BLaER1 treated with 17β-estradiol and CSF1 and Interleukin-3, amounts not matched to agents 10 nM and 100 nM (cell line): ENCODE data around the gene MAD1L1.
"Not testable (repeated sequence)": the region's sequence is repeated elsewhere in the genome, so short reads cannot be mapped to it uniquely, and the experiment has no call there.

Experiments
- H3K27ac ChIP-seq, 11 experiments: shearing (Covaris generic); formaldehyde crosslinking; 2 replicates each; pipeline ENCODE4 v1.8.1; 2022
- H3K27me3 ChIP-seq, 11 experiments: shearing (Covaris generic); formaldehyde crosslinking; 2 replicates each; pipeline ENCODE4 v1.8.1; 2022
- H3K36me3 ChIP-seq, 11 experiments: shearing (Covaris generic); formaldehyde crosslinking; 2 replicates each; pipeline ENCODE4 v1.8.1; 2022
- H3K4me1 ChIP-seq, 10 experiments: shearing (Covaris generic); formaldehyde crosslinking; 2 replicates each; pipeline ENCODE4 v1.8.1; 2022
- H3K4me2 ChIP-seq, 11 experiments: shearing (Covaris generic); formaldehyde crosslinking; 2 replicates each; pipeline ENCODE4 v1.8.1; 2022
- H3K4me3 ChIP-seq, 10 experiments: shearing (Covaris generic); formaldehyde crosslinking; 2 replicates each; pipeline ENCODE4 v1.8.1; 2022
- H3K9ac ChIP-seq, 11 experiments: shearing (Covaris generic); formaldehyde crosslinking; 2 replicates each; pipeline ENCODE4 v1.8.1; 2022
- H3K9me3 ChIP-seq, 11 experiments: shearing (Covaris generic); formaldehyde crosslinking; replicated peaks in 1 of 11; 2 replicates each; pipeline ENCODE4 v1.8.1; 2022
- H4K20me1 ChIP-seq, 11 experiments: shearing (Covaris generic); formaldehyde crosslinking; 2 replicates each; pipeline ENCODE4 v1.8.1; 2022
- Cebpa-rat ChIP-seq, 11 experiments: shearing (Covaris generic); IDR thresholded peaks; 2 replicates each; pipeline ENCODE4 v1.8.1; 2022

Gene MAD1L1

DNA sequence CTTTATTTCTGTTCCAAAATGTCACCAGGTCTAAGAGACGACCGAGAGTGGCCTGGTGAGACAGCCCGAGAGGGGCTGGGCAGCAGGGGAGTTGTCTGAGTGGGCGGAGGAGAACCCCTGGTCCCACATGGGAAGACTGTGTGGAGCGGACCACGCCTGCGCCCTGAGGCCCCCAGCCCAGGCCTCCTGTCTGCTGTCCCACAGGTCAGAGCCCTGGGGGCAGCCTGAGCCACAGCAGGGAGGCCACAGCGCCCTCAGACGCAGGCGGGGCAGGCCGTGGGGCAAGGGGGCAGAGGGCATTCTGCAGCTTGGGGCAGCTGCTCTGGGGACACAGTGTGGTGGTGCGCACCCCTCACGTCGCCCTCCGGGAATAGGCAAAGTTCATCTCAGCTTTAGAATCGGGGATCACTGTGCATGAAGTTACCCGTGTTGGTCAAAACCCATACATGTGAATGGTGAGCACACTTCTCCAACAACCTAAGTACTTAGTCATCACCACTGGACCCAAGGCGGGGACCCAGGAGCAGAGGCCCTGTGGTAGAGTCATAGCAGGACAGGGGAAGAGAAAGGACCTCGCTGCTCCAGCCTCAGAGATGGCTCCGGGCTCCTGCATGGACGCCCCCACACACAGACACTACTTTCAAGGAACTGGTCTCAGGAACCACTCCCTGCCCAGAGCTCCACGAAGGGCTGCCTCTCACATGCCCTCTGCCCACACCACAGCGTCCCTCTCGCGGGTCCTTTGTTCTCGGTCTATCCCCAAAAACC lies 348.0 kb downstream of the MAD1L1 start:
- Histone ChIP-seq H3K36me3 (peaks cover 41 to 94% (median 74%) of the 10 kb centered on the region in 11 experiments), H3K4me1 (peaks cover 0 to 15% (median 0%) of the 10 kb centered on the region in 10 experiments; a peak in 5 of 20 replicates), H3K9ac (no peak overlapping the region), H3K27me3 (no peaks in the 10 kb centered on the region), H3K4me2 (no peak overlapping the region), H3K9me3 (peaks cover 5 to 32% (median 24%) of the 10 kb centered on the region in 11 experiments; a peak in 19 of 22 replicates), H4K20me1 (peaks cover 69 to 99% (median 93%) of the 10 kb centered on the region in 11 experiments), H3K4me3 (no peak overlapping the region), H3K27ac (no peak overlapping the region)
- TF ChIP-seq Cebpa-rat (IDR thresholded peaks at IDR 0.05): no peak

DNA sequence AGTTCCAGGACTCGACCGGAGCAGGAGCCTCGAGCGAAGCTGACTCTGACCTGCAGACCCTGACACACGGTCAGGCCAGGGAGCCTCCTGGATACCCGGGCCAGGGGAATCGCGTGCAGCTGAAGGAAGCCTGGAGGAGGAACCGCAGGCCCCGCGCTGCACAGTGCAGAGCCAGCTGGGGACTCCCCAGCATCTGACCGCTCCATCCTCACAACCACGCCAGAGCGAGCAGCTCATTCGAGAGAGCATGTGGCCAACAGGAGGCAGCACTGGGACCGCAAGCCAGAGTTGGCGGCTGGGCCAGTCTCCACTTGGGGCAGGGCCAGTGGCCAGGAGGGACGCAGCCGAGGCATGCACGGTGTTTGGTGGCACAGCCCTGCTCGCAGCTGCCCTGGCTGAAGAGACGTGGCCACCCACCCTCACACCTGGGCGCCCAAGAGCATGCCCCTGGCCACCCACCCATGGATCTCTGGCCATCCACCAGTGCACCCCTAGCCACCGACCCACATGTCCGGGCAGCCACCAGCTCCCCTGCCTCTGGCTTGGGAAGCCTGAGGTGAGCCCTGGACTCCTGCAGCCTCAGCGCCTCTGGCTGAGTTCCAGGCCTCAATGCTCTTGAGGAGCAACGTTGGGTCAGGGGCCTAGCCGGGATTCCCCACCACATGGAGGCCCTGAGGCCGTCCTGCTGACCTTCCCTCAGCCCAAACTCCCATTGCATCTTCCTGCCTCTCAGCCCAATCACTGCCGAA lies 348.7 kb downstream of the MAD1L1 start:
- H3K4me3 ChIP-seq: no peak overlapping the region
- H3K4me2 ChIP-seq: no peak overlapping the region
- H3K27ac ChIP-seq: no peak overlapping the region
- TF ChIP-seq Cebpa-rat (IDR thresholded peaks at IDR 0.05): no peak
- no peaks in the 10 kb centered on the region for H3K27me3 ChIP-seq
- peaks cover 49 to 94% (median 74%) of the 10 kb centered on the region in 11 experiments for H3K36me3 ChIP-seq
- peaks cover 0 to 15% (median 0%) of the 10 kb centered on the region in 10 experiments; a peak in 5 of 20 replicates for H3K4me1 ChIP-seq
- H3K9ac ChIP-seq: no peak overlapping the region
- H4K20me1 ChIP-seq: peaks cover 62 to 92% (median 85%) of the 10 kb centered on the region in 11 experiments
- H3K9me3 ChIP-seq: peaks cover 11 to 38% (median 31%) of the 10 kb centered on the region in 11 experiments

DNA sequence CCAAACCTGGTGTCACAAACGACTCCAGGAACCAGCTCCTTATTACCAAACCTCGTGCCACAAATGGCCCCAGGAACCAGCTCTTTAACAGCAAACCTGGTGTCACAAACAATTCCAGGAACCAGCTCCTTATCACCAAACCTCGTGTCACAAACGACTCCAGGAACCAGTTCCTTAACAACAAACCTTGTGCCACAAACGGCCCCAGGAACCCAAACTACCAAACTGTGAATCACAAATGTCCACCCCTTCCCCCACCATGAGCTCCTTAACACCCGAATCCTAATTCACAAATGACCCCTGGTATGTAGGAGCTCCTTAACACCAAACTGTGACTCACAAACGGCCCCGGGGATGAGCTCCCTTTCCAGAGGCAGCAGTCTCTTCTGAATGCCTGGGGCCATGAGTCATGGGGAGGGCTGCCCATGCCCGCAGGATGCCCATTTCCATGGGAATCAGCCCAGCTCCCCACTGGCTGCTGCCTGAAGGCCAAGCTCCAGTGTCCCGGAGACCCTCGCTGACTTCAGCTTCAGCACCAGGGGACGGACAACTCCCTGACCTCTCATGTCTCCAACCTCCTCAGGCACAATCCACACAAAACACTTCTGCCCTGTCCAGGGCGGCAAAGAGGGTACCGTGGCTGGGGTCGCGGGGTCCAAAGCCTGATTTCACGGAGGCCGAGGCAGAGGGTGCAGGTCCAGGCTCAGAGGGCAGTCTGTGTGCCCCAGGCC lies 349.5 kb downstream of the MAD1L1 start:
- peaks cover 62 to 84% (median 78%) of the 10 kb centered on the region in 11 experiments for H4K20me1 ChIP-seq
- peaks cover 0 to 15% (median 0%) of the 10 kb centered on the region in 10 experiments; a peak in 5 of 20 replicates for H3K4me1 ChIP-seq
- no peaks in the 10 kb centered on the region for H3K27me3 ChIP-seq
- H3K9me3 ChIP-seq: peaks cover 18 to 38% (median 32%) of the 10 kb centered on the region in 11 experiments
- no peak overlapping the region for H3K4me3 ChIP-seq
- H3K4me2 ChIP-seq: no peak overlapping the region
- no peak overlapping the region for H3K9ac ChIP-seq
- H3K36me3 ChIP-seq: peaks cover 45 to 93% (median 74%) of the 10 kb centered on the region in 11 experiments
- H3K27ac ChIP-seq: no peak overlapping the region
- TF ChIP-seq Cebpa-rat (IDR thresholded peaks at IDR 0.05): no peak

DNA sequence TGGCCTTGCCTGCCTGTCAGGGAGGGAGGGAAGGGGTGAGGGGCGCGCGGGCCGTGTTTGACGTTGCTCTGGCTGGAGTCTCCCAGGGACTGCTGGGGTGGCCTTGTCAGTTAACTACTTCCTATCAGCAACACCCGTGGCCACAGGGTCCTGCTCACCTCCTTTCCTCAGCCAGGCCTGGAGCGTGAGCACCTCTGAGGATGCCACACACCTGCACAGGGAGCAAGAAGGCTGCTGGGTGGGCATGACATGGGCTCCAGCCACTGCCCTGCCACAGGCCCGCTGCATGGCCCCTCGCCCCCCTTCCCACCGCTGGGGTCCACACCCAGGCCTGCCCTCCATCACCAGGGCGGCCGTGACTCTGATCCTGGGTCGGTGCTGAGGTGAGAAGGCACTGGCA lies 350.3 kb downstream of the MAD1L1 start:
- no peaks in the 10 kb centered on the region for H3K27me3 ChIP-seq
- TF ChIP-seq Cebpa-rat (IDR thresholded peaks at IDR 0.05): no peak
- H3K36me3 ChIP-seq: peaks cover 37 to 91% (median 67%) of the 10 kb centered on the region in 11 experiments
- H3K4me3 ChIP-seq: no peak overlapping the region
- peaks cover 22 to 36% (median 31%) of the 10 kb centered on the region in 11 experiments for H3K9me3 ChIP-seq
- peaks cover 58 to 77% (median 70%) of the 10 kb centered on the region in 11 experiments for H4K20me1 ChIP-seq
- no peak overlapping the region for H3K4me2 ChIP-seq
- H3K4me1 ChIP-seq: peaks cover 0 to 15% (median 0%) of the 10 kb centered on the region in 10 experiments; a peak in 5 of 20 replicates
- no peak overlapping the region for H3K27ac ChIP-seq
- H3K9ac ChIP-seq: no peak overlapping the region

DNA sequence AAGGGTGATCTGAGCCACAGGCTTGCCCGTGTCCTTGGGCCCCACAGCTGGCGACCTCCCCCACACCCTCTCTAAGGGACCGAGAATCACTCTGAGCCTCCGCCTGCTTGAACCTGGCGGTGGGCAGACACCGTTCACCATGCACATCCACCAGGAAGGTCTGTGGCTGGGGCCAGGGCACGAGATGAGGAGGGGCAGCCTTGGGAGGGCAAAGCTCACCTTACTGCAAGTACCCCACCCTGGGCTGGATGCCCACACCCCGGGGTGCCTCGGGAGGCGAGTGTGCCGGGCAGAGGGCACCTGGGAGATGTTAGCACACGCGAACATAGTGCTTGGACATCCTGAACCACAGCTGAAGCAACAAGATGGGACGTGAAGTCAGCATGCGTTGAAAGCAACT lies 350.8 kb downstream of the MAD1L1 start:
- Histone ChIP-seq H3K36me3 (peaks cover 32 to 86% (median 62%) of the 10 kb centered on the region in 11 experiments), H3K27ac (no peak overlapping the region), H3K27me3 (no peaks in the 10 kb centered on the region), H4K20me1 (peaks cover 53 to 72% (median 65%) of the 10 kb centered on the region in 11 experiments), H3K4me1 (peaks cover 0 to 15% (median 0%) of the 10 kb centered on the region in 10 experiments; a peak in 5 of 20 replicates), H3K9ac (no peak overlapping the region), H3K4me3 (no peak overlapping the region), H3K4me2 (no peak overlapping the region), H3K9me3 (peaks cover 22 to 33% (median 30%) of the 10 kb centered on the region in 11 experiments)
- TF ChIP-seq Cebpa-rat (IDR thresholded peaks at IDR 0.05): no peak

DNA sequence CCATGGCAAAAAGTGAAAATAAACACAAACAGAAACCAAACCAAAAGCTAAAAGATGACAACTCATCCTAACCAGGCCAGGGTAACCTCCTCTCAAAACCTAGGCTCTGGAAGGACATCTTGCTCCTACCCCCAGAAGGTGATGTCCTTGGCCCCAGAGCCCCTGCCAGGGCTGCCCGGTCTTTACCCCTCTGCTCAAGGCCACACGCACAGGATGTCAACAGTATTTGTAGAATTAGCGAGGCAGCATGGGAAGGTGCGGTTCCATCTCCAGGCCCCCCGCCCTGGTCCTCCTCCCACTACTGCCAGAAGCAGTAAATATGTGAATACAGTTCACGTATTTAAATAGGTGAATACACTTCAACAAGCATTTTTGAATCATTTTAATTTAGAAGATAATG lies 356.1 kb downstream of the MAD1L1 start:
- H3K27ac ChIP-seq, H3K4me3 ChIP-seq, H3K9ac ChIP-seq, H3K4me2 ChIP-seq, H3K27me3 ChIP-seq: not testable (repeated sequence)
- Histone ChIP-seq H4K20me1 (peaks cover 18 to 56% (median 34%) of the 10 kb centered on the region in 11 experiments; a peak in 20 of 22 replicates), H3K36me3 (peaks cover 31 to 71% (median 56%) of the 10 kb centered on the region in 11 experiments), H3K4me1 (peaks cover 0 to 10% (median 8%) of the 10 kb centered on the region in 10 experiments; a peak in 15 of 20 replicates), H3K9me3 (peaks cover 22 to 49% (median 42%) of the 10 kb centered on the region in 11 experiments)

DNA sequence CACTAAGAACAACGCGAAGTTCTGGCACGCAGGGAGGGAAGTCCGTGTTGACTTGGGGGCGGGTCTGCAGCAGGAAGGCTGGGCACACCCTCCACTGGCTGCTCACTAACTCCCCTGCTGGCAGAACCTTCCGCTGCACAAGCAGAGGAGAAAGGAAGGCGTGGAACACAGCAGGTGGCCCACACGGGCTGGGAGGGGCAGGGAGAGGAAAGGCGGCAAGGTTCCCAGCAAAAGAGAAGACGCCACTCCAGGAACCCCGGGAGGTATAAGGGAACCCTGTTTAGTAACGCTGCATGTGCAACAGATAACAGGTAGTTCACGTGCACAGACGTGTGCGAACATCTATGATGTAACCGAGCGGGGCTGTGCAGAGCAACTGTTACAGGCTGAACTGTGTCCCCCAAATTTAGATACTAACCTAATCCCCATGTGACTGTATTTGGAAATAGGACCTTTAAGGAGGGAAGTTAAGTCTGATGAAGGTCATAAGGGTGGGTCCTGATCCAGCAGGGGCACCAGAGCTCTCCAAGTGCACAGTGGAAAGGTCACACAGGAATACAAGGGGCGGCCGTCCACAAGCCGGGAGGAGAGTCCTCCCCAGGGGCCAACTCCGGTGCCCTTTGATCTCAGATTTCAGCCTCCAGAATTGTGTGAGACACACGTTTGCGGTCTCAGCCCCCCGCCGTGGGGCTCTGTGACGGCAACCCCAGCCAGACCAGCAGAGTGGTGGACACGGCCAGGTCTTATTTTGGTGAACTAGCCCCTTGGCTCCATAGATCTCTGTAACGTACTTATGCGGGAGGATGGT lies 357.1 kb downstream of the MAD1L1 start:
- Histone ChIP-seq H3K9me3 (peaks cover 22 to 57% (median 50%) of the 10 kb centered on the region in 11 experiments), H3K36me3 (peaks cover 26 to 62% (median 51%) of the 10 kb centered on the region in 11 experiments), H3K4me1 (peaks cover 0 to 10% (median 8%) of the 10 kb centered on the region in 10 experiments; a peak in 15 of 20 replicates), H4K20me1 (peaks cover 23 to 58% (median 33%) of the 10 kb centered on the region in 11 experiments; a peak in 19 of 22 replicates), H3K4me2 (peak overlapping the region in 8 of 11 experiments; percentile 30 to 66 (median 40); a peak in 15 of 22 replicates)
- not testable (repeated sequence) for H3K4me3 ChIP-seq, H3K9ac ChIP-seq, H3K27me3 ChIP-seq, H3K27ac ChIP-seq

DNA sequence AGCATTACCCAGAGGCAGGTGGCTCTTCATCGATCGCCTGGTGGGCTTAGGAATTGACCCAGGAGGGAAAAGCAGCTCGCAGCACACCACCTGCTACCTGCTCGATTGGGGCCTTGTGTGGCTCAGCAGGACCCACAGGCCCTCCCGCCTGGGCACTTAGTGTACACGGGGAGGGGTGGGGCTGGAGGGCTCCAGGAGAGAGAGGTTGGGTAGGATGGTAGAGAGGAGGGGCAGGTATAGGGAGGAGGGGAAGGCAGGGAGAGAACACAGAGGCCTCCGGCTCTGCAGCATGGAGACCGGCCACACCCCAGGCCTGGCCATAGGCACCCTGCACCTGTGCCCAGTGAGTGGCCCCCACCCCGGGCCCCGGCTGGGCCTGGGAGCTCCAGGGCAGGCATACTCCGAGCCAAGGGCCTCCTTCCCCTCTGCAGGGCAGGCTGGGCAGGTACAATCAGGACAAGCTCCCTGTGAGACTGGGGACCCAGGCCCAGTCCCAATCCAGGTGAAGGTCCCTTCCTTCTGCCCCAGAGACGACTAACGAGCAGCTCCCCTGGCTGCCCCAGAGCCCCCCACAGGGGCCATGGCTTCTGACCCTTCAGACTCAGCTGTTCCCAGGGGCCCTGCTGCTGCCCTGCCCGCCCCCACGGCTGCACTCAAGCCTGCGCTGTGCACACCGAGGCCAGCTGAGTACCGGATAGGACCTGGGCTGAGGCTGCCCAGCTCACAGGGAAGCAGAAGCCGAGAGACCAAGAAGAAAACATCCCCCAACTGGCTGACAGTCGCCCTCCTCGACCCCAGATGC lies 358.0 kb downstream of the MAD1L1 start:
- not testable (repeated sequence) for H3K9ac ChIP-seq, H3K4me3 ChIP-seq, H3K27me3 ChIP-seq, H3K27ac ChIP-seq, H3K4me2 ChIP-seq
- peaks cover 26 to 59% (median 34%) of the 10 kb centered on the region in 11 experiments; a peak in 21 of 22 replicates for H4K20me1 ChIP-seq
- peaks cover 22 to 49% (median 45%) of the 10 kb centered on the region in 11 experiments for H3K9me3 ChIP-seq
- H3K36me3 ChIP-seq: peaks cover 19 to 54% (median 43%) of the 10 kb centered on the region in 11 experiments
- H3K4me1 ChIP-seq: peaks cover 0 to 10% (median 8%) of the 10 kb centered on the region in 10 experiments; a peak in 15 of 20 replicates
